Esophagus mucosa (tissue), 1 donor: ENCODE results near the gene ZNF750. TPM values are rescaled to one million over a fixed set of nuclear protein-coding genes. Genes with fewer than 3 reads are reported as not detected.
A peak's percentile ranks its signal among the peaks of the same experiment; 100 is the strongest.

Source experiments
- ATAC-seq: fragments of 200-7000 bp; cut with Tn5 transposase; one replicate; pipeline ENCODE4 v1.9.1; 2020
- total RNA-seq: library from RNA; stranded (reverse); gene quantifications from one replicate; pipeline ENCODE4 v1.2.4, GENCODE V29; 2023
- donor health status: DM: yes; HTN: yes; CAD: no.

ZNF750 gene
- total RNA-seq, 1 donor from 2014 or later = 133 TPM

DNA sequence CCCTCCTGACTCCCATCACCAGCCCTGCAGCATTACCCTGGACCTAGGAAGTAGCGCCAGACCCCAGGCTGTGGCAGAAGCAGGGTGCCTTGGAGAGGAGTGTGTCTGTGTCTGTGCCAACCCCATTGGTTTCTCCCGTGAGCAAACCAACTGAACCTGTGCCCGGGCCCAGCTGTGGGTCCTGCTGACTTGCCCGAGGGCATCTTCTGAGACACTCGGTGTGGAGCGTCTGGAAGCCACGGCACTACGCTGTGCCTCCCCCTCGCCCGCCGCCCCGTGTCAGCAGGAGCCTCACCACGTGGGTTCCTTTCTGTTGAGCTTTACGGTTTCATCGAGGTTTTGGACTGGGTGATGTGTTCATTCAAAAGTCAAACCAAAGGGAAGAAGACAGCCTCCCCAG, 27.8 kb downstream of the ZNF750 start:
- ATAC-seq = no peak

GRCh38 chr17:82810644-82811430, 29.0 kb downstream of the ZNF750 start:
- no peak for ATAC-seq

DNA sequence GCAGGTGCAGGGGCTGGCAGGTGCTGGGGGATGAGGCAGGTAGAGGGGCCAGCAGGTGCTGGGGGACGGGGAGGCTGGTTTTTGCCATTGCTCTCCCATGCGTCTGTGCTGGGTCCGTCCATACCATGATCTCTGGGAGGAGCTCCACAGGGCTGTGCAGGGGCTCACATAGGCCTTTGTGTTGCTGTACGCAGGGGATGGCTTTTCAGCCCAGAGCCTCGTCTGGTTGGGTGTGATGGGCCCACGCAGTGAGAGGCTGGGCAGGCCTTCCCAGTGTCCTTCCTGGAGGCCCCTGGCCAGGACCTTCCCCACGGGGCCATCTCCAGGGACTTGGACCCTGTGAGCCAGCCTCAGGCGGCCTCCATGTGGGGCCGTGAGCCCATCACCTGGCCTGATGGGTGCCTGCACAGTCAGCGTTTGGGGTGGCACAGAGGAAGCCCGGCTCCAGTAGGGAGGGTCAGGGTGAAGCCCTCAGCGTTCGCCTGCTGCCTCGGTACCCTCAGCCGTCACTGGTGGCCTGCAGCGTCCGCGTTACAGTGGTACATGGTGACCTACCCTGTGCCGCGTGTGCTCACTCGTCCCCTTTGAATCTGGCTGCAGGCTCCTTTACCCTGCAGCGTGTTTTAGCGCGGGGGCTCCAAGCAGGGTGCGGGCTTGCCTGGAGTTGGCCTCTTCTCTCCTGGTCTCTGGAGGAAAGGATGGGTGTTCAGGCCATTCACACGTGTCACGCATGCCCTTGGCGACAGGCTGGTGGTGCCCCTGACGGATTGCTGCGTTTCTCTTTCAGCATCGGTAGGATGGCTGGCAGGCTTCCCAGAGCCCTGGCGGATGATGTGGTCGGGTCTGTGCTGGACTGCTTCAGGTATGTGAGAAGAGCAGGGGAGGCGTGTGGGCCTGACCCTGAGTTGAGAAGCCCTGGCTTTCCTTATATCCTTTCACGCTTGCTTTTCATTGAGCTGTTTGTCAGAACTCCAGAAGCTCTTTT, 30.6 kb downstream of the ZNF750 start:
- no peak for ATAC-seq

- ATAC-seq = no peak
Measured at GRCh38 chr17:82808006-82808405, 31.8 kb downstream of the ZNF750 start.

- ATAC-seq = no peak
Measured at GRCh38 chr17:82807562-82807961, 32.3 kb downstream of the ZNF750 start.

DNA sequence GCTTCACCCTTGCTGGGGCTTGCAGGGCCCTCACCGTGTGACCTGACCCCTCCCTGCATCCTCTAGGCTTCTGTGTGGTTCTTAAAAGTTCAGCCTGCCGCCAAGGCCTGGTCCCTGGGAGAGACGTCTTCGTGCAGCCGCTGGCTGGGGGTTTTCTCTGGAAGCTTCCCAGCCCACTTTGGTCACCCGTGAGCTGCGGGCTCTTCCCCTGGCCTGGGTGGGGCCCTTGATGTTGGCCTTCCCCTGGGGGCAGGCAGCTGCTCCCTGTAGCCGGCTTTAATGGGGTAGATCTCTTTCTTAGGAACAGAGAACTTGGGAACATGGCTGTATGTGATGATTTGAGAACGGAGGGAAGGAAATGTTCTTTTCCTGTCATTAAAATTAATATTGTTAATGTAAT, 32.7 kb downstream of the ZNF750 start:
- ATAC-seq = no peak

DNA sequence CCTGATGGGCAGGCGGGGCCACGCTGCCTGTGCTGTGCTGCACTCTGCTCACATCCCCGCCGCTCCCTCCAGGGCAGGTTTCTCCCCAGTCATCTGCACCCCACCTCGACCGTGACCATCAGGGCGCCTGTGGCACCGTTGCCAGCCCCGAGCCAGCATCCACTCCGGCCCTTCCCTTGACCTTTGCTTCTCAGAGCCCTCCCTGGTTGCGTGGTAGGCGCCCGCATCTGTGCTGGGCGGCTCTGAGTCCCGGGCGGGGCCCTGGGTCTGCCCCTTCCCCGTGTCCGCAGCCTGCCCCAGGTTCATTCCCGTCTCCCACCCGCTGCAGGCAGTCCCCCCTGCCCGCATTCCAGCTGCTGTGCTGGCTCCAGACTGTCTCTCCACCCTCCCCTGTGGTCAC, 33.2 kb downstream of the ZNF750 start:
- no peak for ATAC-seq

DNA sequence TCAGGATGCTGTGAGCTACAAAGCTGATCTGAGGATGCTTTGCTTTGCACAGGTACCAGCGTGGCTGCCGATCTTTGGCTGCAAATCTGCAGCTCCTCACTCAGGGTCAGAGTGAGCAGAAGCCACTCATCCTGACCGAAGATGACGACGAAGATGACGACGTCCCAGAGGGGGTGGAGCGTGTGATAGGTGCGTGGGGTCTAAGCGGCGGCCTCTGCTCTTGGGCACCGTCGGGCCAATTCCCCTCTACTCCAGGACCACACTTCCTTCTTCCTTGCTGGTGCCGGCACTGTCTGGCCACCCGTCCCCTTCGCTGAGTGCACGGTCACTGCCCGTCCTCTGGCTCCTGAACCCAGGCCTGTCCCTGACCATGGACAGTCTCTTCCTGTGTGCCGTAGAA, 34.0 kb downstream of the ZNF750 start:
- no peak for ATAC-seq

- ATAC-seq = no peak
Measured at GRCh38 chr17:82805254-82805653, 34.6 kb downstream of the ZNF750 start.

- ATAC-seq = peak; percentile 37
Measured at GRCh38 chr17:82804442-82805191, 35.2 kb downstream of the ZNF750 start.

GRCh38 chr17:82803606-82804005, 36.2 kb downstream of the ZNF750 start:
- ATAC-seq = no peak

DNA sequence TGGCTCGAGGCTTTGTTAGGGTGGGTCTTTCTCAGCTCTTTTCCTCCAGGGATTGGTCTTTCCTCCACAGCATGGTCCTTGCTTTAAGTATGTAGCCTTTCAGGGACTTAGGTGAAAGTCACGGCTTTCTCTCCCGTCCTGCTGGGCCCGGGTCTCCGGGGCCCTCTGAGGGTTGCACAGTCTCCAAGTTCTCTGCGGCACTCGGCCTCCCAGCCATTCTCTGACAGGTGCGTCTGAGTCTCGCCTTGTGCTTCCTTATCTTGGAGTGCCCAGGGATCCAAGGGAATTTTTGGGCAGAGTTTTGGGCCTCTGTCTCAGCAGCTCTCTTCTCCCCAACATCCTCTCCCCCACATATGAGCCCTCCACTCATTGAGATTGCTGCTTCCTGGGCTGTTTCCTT, 36.6 kb downstream of the ZNF750 start:
- no peak for ATAC-seq

DNA sequence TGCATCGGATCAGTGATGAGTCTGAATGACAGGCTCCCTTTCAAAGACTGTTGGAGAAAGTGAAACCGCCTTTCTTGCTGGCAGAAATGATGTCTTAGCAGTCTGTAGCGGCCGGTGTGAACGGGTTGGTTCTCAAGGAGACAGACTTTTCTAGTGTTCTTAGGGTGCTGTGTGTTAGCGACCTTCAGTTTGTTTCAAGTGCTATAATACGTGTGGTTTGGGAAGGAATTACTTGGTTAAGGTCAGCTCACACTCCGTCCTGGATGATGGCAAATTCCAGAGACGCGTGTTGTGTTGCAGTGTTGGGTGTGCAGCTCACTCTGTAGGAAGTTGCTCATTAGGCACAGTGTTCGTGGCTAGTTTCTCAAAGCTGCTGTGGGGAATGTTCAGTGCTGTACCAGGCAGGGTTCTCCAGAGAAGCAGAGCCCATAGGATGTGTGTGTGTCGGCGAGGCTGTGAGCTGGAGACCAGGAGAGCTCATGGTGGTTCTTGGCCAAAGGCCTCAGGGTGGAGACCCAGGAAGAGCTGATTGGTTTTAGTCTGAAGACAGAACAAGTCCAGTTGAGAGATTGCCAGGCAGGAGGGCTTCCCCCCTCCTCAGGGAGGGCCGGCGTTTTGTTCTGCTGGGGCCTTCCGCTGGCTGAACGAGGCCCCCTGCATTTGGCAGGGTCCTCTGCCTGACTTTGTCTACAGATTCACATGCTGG, 37.6 kb downstream of the ZNF750 start:
- no peak for ATAC-seq

- no peak for ATAC-seq
Measured at GRCh38 chr17:82801377-82801970, 38.3 kb downstream of the ZNF750 start.

GRCh38 chr17:82800885-82801284, 38.9 kb downstream of the ZNF750 start:
- ATAC-seq = no peak

- ATAC-seq = peak; percentile 13
Measured at GRCh38 chr17:82799591-82799990, 40.2 kb downstream of the ZNF750 start.

DNA sequence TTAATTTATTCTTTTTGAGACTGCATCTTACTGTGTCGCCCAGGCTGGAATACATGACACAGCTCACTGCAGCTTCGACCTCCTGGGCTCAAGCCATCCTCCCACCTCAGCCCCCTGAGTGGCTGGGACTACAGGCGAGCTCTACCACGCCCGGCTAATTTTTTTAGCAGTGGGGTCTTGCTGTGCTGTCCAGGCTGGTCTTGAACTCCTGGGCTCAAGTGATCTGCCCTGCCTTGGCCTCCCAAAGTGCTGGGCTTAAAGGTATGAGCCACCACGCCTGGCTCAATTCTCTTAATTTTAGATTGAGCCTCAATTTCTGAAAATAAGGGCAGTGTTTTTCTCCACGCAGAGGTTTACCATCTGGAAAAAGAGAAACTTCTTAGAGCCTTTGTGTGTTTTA, 41.1 kb downstream of the ZNF750 start:
- no peak for ATAC-seq

- ATAC-seq = no peak
Measured at GRCh38 chr17:82797061-82797460, 42.8 kb downstream of the ZNF750 start.

DNA sequence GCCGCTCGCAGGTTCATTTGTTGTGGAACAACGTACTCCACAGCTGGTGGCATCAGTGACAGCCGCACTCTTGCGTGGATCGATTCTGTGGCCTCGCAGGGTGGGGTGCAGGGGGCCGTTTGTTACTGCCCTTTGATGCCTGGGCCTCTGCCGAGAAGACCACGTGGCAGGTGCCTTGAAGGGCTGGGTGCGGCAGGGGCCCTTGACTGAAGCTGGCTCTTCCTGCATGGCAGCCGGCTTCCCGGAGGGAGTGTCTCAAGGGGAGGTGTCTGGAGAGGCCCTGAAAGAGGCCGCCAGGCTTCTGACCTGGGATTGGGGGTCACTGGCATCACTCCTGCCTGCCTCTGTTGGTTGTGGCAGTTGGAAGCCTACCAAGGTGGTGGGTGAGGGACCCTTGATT, 44.2 kb downstream of the ZNF750 start:
- no peak for ATAC-seq

DNA sequence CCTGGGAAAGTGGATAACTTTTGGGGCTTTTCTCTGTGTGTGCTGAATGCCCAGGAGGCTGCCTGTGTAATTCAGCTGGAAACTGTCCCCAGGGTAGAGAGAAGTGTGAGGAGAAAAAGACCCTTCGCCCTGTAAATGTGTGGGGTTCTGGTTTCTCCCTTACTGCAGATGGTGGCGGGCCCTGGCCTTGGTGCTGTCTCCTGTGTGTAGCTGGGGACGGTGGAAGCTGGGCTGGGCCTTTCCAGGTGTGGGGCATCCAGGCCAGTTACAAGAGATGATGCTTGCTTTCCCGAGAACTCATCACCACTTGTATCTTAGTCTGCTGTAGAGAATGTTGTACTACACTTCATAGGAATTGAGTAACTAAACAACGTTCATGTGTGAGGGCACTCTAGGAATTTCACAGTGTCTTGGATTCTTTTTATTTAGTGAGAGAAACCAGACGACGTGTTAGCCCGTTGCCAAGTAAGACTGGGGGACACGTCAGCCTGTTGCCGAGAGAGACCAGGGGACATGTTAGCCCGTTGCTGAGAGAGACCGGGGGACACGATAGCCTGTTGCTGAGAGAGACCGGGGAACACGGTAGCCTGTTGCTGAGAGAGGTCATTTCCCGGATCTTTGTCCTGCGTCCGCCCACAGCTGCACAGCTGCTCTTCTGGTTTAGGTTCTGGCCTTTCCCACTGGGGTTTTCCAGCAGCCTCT, 44.9 kb downstream of the ZNF750 start:
- ATAC-seq = no peak

- peak; percentile 77 for ATAC-seq
Measured at GRCh38 chr17:82793974-82794630, 45.7 kb downstream of the ZNF750 start.
